ELR (cell line): Measurements from ENCODE around the gene SPSB3.
"Not testable (repeated sequence)": the region's sequence is repeated elsewhere in the genome, so short reads cannot be mapped to it uniquely, and the experiment has no call there.

ENCODE experiments used
- DNase-seq: peaks from one replicate; pipeline ENCODE4 v3.0.0-alpha.2; 2015; ENCODE audit warnings: low read depth

The SPSB3 gene

GRCh38 chr16:1743376-1744337 is 38.7 kb downstream of the SPSB3 start:
- no peak for DNase-seq

- no peak for DNase-seq
These were observed 40.7 kb downstream of the SPSB3 start for GRCh38 chr16:1741553-1742165.

GRCh38 chr16:1740781-1741490 is 41.4 kb downstream of the SPSB3 start:
- no peak for DNase-seq

GRCh38 chr16:1740234-1740633 is 42.1 kb downstream of the SPSB3 start:
- no peak for DNase-seq

GRCh38 chr16:1734816-1735215 is 47.6 kb downstream of the SPSB3 start:
- no peak for DNase-seq

GRCh38 chr16:1734123-1734522 is 48.2 kb downstream of the SPSB3 start:
- DNase-seq, result no peak

- DNase-seq, result not testable (repeated sequence)
These were observed 49.8 kb downstream of the SPSB3 start for GRCh38 chr16:1732551-1732987.

GRCh38 chr16:1732071-1732470 is 50.3 kb downstream of the SPSB3 start:
- no peak for DNase-seq

- no peak for DNase-seq
These were observed 50.8 kb downstream of the SPSB3 start for GRCh38 chr16:1731603-1732002.

GRCh38 chr16:1731073-1731472 is 51.3 kb downstream of the SPSB3 start:
- no peak for DNase-seq

GRCh38 chr16:1729445-1729844 is 52.9 kb downstream of the SPSB3 start:
- no peak for DNase-seq

GRCh38 chr16:1729026-1729425 is 53.3 kb downstream of the SPSB3 start:
- DNase-seq, result no peak

GRCh38 chr16:1727651-1728624 is 54.4 kb downstream of the SPSB3 start:
- no peak for DNase-seq
